HCT116 (cell line): Measurements from ENCODE around the gene FMO2.

Source experiments
- CBX3 ChIP-seq: IDR thresholded peaks from 2 replicates; pipeline ENCODE4 v1.6.1; 2012; ENCODE audit warnings: low read depth
- CTCF ChIP-seq, 3 experiments: fragments of 200-600 bp in 1 of 3; sonication (generic) in 1 of 3; IDR thresholded peaks in 2 of 3; conservative IDR thresholded peaks in 1 of 3; 2 replicates each; pipeline ENCODE4 v1.5.1; 2012 to 2017; ENCODE audit warnings: low read depth in 2 of 3, low read length in 2 of 3, antibody characterized with exemption in 1 of 3, borderline replicate concordance in 1 of 3, control low read depth in 1 of 3, mild to moderate bottlenecking in 1 of 3, mixed read lengths in 1 of 3, mixed run types in 1 of 3, moderate library complexity in 1 of 3; ENCODE audit not compliant: insufficient read depth in 1 of 3
- ELF1 ChIP-seq: IDR thresholded peaks from 2 replicates; pipeline ENCODE4 v1.6.1; 2012; ENCODE audit warnings: low read depth, borderline replicate concordance
- EZH2 ChIP-seq: fragments of 200-600 bp; sonication (generic); IDR thresholded peaks from 2 replicates; pipeline ENCODE4 v1.6.1; 2017; ENCODE audit warnings: antibody characterized with exemption, mixed run types
- EZH2phosphoT487 ChIP-seq: fragments of 200-600 bp; IDR thresholded peaks from 2 replicates; pipeline ENCODE4 v1.6.1; 2018; ENCODE audit warnings: antibody characterized with exemption, borderline replicate concordance
- MAX ChIP-seq: IDR thresholded peaks from 2 replicates; pipeline ENCODE4 v1.6.1; 2012
- POLR2A ChIP-seq: IDR thresholded peaks from 2 replicates; pipeline ENCODE4 v1.7.0; 2011; ENCODE audit warnings: borderline replicate concordance; ENCODE audit not compliant: insufficient read depth, insufficient read length; ENCODE audit errors: extremely low read depth
- POLR2AphosphoS5 ChIP-seq: IDR thresholded peaks from 2 replicates; pipeline ENCODE4 v1.6.1; 2011; ENCODE audit warnings: mild to moderate bottlenecking, low read depth, low read length, moderate library complexity
- SIN3A ChIP-seq: IDR thresholded peaks from 2 replicates; pipeline ENCODE4 v1.6.1; 2012; ENCODE audit warnings: low read depth
- TCF7L2 ChIP-seq: IDR thresholded peaks from 2 replicates; pipeline ENCODE4 v1.7.0; 2011; ENCODE audit warnings: borderline replicate concordance, inconsistent platforms; ENCODE audit not compliant: insufficient read depth, insufficient read length; ENCODE audit errors: extremely low read depth
- YY1 ChIP-seq: IDR thresholded peaks from 2 replicates; pipeline ENCODE4 v1.6.1; 2011; ENCODE audit warnings: low read length, low read depth, moderate library complexity, mild to moderate bottlenecking; ENCODE audit not compliant: insufficient replicate concordance; ENCODE audit errors: extremely low read depth
- ZNF274 ChIP-seq: fragments of 200-500 bp; sonication (Bioruptor generic); IDR thresholded peaks from 2 replicates; pipeline ENCODE4 v1.6.1; 2014; ENCODE audit warnings: mild to moderate bottlenecking, low read depth, low read length, inconsistent platforms
- TF ChIP-seq, protein P1 (sequence below): IDR thresholded peaks from 2 replicates; pipeline ENCODE4 v1.6.1; 2012; ENCODE audit warnings: low read depth

DNA sequence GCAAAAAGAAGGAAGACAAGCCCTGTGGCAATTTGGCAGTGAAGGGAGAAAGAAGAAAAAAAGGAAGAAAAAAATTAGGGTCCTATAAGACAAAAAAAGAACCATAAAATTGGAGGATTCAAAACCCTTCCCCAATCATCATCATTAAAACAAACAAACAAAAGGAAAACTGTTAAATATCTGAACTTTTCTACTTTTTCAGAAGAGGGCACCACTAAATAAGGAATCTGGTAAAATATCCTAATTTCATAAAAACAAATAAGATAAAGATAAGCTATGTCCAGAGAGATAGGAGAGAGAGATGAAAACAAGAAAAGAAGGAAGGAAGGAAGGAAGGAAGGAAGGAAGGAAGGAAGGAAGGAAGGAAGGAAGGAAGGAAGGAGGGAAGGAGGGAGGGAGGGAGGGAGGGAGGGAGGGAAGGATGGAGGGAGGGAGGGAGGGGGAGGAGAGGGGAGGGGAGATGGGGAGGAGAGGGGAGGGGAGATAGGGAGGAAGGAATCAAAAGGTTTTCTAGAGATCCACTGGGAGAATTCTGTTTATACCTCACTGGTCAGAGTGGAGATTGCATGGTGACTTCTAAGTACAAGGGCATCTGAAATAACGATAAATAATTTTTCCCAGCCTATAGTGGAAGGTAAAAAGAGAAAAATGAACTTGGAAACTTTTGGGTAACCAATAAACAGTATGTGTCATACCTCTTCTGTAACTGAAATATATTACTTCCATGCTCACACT, 10.4 kb upstream of the FMO2 start:
- no peak for TF ChIP-seq EZH2
- TF ChIP-seq ZNF274: no peak
- no peak for TF ChIP-seq CTCF (IDR thresholded peaks at IDR 0.05 in 2 of 3, conservative IDR thresholded peaks at IDR 0.05 in 1 of 3; ENCODE audit: borderline replicate concordance in 1 of 3, insufficient read depth in 1 of 3, low read depth in 2 of 3, low read length in 2 of 3)
- TF ChIP-seq MAX: no peak
- TF ChIP-seq, protein P1, sequence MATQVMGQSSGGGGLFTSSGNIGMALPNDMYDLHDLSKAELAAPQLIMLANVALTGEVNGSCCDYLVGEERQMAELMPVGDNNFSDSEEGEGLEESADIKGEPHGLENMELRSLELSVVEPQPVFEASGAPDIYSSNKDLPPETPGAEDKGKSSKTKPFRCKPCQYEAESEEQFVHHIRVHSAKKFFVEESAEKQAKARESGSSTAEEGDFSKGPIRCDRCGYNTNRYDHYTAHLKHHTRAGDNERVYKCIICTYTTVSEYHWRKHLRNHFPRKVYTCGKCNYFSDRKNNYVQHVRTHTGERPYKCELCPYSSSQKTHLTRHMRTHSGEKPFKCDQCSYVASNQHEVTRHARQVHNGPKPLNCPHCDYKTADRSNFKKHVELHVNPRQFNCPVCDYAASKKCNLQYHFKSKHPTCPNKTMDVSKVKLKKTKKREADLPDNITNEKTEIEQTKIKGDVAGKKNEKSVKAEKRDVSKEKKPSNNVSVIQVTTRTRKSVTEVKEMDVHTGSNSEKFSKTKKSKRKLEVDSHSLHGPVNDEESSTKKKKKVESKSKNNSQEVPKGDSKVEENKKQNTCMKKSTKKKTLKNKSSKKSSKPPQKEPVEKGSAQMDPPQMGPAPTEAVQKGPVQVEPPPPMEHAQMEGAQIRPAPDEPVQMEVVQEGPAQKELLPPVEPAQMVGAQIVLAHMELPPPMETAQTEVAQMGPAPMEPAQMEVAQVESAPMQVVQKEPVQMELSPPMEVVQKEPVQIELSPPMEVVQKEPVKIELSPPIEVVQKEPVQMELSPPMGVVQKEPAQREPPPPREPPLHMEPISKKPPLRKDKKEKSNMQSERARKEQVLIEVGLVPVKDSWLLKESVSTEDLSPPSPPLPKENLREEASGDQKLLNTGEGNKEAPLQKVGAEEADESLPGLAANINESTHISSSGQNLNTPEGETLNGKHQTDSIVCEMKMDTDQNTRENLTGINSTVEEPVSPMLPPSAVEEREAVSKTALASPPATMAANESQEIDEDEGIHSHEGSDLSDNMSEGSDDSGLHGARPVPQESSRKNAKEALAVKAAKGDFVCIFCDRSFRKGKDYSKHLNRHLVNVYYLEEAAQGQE: no peak
- no peak for TF ChIP-seq EZH2phosphoT487
- TF ChIP-seq YY1: no peak
- TF ChIP-seq TCF7L2: no peak
- no peak for TF ChIP-seq POLR2A
- TF ChIP-seq POLR2AphosphoS5: no peak
- TF ChIP-seq CBX3: no peak
- no peak for TF ChIP-seq SIN3A
- TF ChIP-seq ELF1: no peak
